ENCODE measurements around the gene LYPD3.

The LYPD3 gene

DNA sequence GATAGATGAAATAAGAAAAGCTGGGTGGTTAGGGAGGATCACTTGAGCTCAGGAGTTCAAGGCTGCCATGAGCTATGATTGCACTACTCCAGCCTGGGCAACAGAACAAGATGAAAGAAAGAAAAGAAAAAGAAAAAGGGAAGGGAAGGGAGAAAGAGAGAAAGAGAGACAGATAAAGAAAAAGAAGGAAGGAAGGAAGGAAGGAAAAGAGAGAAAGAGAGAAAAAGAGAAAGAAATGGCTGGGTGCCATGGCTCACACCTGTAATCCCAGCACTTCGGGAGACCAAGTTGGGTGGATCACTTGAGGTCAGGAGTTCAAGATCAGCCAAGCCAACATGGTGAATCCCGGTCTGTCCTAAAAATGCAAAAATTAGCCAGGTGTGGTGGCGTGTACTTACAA, 29.6 kb downstream of the LYPD3 start:
- DNase-seq: no peak

DNA sequence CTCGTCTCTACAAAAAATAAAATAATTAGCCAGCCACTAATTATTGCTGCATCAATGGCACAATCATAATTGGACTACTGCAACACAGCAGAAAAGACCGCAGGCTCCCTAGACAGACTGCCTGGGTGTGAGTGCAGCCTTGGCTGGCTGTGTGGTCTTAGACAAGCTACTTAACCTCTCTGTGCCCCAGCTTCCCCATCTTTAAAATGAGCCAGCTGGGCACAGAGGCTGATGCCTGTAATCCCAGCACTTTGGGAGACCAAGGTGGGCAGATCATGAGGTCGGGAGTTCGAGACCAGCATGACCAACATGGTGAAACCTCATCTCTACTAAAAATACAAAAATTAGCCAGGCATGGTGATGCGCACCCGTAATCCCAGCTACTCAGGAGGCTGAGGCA, 31.7 kb downstream of the LYPD3 start:
- no peak for DNase-seq

DNA sequence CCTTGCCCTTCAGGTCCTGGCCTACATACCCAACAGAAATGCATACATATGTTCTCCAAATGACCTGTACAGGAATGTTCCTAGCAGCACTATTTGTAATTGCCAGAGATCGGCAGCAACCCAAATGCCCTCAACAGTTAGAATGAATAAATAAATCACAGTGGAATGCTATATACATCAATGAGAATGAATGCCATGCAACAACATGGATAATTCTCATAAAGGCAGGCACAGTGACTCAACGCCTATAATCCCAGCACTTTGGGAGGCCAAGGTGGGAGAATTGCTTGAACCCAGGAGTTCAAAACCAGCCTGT, 32.1 kb downstream of the LYPD3 start:
- DNase-seq: no peak

DNA sequence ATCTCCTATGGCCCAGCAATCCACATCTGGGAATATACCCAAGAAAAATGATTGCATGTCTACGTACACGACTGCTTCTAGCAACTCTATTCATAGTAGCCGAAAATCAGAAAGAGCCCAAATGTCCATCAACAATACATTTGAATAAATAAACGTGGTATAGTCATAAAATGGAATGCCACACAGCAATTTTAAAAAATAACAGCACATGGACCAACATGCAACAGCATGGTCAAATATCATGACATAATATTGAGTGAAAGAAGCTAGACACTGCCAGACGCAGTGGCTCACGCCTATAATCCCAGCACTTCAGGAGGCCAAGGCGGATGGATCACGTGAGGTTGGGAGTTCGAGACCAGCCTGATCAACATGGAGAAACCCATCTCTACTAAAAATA, 34.4 kb downstream of the LYPD3 start:
- DNase-seq: no peak

DNA sequence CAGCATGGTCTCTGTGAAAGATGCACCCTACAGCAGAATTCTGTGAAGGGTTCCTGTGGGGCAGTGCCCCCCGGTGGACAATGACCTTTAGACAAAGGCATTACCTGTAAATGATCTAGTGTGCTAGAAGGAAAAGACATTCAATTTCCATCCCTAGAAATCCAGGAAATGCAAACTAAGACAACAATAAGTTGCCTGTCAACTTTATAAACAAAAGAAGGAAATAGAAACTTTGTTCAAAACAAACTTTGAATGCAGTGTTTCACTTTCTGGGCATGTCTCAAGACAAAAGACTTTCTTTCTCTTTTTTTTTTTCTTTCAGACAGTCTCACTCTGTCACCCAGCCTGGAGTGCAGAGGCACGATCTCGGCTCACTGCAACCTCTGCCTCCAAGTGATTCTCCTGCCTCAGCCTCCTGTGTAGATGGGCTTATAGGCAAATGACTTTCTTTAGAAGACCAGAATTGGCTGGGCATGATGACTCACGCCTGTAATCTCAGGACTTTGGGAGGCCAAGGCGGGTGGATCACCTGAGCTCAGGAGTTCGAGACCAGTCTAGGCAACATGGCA, 35.2 kb downstream of the LYPD3 start:
- DNase-seq: no peak

DNA sequence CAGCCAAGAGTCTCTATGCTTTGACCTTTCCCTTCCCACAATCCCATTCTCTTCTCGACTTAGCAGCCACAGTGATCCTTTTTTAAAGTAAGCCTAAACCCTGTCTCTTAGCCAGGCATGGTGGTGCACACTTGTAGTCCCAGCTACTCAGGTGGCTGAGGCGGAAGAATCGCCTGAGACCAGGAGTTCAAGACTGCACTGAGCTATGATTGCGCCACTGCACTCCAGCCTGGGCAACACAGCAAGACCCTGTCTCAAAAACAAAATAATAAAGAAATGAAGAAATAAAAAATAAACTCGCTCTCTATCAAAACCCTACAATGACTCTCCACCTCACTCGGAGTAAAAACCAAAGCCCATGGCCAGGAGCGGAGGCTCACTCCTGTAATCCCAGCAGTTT, 36.0 kb downstream of the LYPD3 start:
- no peak for DNase-seq

DNA sequence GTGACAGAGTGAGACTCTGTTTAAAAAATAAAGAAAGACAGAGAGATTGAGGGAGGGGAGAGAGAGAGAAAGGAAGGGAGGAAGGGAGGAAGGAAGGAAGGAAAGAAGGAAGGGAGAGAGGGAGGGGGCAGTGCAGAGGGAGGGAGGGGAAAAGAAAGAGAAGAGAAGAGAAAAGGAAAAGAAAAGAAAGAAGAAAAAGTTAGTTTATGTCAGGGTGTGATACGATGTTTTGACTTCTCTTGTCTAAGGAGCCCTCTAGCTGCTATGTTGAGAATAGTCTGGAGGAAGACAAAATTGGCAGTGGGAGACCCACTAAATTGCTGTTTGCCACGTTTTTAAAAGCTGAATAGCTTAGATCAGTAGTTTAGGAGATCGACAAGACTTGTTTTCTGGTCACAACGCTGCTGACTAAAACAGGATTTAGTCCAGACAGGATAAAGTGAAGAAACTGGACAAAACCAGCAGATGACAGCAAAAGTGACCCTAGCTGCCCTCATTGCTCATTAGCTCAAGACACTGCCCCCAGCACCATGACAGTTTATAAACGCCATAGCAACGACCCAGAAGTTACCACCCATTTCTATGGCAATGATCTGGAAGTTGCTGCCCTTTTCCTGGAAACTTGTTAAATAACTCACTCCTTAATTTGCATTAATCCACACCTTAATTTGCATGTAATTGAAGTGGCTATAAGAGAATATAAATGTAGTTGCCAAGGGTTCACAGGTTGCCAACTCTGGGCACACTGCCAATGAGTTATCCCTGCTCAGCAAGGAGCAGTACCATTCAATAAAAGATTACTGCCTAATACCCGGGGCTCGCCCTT, 39.6 kb downstream of the LYPD3 start:
- DNase-seq: peak in 6 of 51 donors; percentile 2 to 26 (median 6)

DNA sequence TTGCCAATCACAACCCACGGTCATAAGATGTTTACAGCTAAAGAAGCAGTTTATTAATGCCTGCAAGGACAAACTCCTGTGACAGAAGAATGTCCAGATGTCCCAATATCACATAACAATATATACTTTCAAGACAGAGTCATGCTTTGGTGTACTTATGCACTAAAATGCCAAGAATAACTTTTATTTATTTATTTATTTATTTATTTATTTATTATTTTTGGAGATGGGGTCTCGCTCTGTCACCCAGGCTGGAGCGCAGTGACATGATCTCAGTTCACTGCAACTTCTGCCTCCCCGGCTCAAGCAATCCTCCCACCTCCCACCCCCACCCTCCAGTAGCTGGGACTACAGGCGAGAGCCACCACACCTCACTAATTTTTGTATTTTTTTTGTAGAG, 41.6 kb downstream of the LYPD3 start:
- no peak for DNase-seq

DNA sequence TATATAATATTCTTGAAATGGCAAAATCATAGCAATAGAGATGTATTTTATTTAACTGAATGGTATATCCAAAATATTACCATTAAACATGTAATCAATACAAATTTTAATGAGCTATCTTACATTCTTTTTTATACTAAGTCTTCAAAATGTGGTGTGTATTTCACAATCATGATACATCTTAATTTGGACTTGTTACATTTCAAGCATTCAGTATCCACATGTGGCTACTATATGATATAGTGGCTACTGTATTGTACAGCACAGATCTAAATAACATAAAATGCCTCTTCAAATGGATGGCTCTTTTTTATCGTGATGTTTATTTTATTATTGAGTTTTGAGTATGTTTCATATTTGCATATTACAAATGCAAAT, 42.7 kb downstream of the LYPD3 start:
- no peak for DNase-seq

DNA sequence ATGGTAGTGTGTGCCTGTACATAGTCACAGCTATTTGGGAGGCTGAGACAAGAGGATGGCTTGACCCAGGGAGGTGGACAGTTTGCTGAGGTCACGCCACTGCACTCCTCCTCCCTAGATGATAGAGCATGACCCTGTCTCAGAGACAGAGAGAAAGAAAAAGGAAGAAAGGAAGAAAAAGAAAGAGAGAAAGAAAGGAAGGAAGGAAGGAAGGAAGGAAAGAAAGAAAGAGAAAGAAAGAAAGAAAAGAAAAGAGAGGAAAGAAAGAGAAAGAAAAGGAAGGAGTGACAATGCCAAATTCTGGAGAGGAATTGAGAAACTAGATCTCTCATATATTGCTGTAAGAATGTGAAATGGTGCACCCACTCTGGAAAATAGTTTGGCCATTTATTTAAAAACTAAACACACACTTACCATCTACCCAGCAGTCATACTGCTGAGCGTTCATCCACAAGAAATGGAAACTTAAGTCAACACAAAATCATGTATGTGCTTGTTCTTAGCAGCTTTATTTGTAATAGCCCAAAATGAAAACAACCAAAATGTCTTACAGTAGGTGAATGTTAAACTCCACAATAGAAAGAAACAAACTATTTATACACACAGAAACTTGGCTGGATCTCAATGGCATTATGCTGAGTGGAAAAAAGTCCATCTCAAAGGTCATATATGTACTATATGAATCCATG, 43.3 kb downstream of the LYPD3 start:
- DNase-seq: no peak

DNA sequence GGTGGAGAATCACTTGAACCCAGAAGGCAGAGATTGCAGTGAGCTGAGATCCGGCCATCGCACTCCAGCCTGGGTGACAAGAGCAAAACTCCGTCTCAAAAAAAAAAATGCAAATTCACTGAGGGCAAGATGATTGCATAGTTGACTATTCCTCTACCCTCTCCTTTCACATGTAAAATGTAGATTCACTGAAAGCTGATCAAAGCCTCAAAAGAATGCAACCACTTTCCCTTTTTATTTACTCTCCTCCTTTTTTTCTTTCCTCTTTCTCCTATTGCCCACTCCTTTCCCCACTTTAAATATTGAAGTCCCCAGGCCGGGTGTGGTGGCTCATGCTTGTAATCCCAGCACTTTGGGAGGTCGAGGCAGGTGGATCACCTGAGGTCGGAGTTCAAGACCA, 44.5 kb downstream of the LYPD3 start:
- no peak for DNase-seq

DNA sequence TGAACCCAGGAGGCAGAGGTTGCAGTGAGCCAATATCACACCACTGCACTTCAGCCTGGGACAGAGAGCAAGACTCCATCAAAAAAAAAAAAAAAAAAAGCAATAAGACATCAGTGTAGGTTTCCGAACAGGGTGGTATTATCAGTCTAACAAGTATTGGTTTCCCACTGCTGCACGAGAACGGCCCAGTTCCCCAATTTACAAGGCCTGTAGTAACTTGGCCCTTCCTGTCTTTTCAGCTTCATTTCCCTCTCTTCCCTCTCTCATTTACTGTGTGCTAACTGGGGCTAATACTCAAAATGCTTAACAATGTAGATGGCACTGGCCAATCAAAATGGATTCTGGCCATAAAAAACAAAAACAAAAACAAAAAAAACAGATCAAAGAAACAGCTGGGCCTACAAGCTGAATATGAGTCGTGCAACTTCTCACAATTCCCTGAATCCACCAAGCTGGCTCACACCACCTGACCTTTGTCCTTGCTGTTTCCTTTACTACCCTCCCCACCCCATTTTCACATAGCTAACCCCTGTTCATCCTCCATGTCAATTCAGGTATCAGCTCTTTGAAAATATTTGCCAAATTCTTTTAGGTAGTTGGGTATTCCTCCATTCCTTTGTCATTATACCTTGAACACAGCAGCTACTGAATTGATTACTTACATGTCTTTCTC, 48.3 kb downstream of the LYPD3 start:
- DNase-seq: no peak

DNA sequence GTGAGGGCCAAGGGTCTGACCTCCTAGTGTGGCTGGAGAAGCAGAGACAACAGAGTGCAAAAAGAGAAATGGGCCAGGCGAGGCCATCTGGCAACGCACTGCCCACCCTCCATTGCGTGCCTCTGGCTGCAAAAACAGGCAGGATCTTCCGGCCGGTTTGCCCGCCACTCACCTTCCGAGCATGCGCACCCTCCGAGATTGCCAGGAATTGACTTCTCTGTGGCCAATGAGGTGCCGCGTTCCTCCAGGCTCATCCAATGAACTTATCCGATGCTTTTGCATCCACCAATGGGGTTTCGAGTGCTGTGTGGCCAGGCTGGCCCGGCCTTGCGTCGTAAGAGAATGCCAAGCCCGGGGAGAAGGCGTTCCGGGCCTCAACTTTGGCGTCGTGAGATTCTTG, 50.9 kb downstream of the LYPD3 start, which contains the start of gene TEX101:
TEX101 (plus strand) TSS at position 337 of the 400 bp plus-strand sequence. CDS start 1,030 bp downstream, outside the sequence.
- DNase-seq: no peak

DNA sequence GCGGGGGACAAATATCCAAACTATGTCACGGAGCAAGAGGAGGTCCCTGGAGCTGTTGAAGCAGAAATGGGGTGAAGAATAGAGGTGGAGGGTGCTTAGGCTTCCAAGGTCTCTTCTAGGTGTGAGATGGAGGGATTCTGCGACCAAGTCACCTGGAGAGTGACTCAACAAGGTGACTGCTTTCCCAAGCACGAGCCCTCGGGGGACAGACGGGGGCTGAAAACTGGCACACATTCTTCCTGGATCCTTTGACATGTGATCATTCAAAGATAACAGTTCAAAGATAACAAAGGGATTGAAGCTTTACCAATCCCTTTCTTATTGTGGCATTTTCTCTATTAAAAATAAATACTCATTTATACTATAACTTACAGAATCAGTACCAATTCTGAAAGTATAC, 53.0 kb downstream of the LYPD3 start:
- no peak for DNase-seq
